GM18505 (cell line): ENCODE measurements around the gene IMP4.
A peak's percentile ranks its signal among the peaks of the same experiment; 100 is the strongest.

ENCODE experiments used
- ATAC-seq: cut with Tn5 transposase; IDR thresholded peaks from one replicate; pipeline ENCODE4 v1.9.1; 2021; ENCODE audit not compliant: unreplicated experiment
- POLR2A ChIP-seq: IDR thresholded peaks from 4 replicates; pipeline ENCODE4 v1.6.1; 2011; ENCODE audit warnings: borderline replicate concordance; ENCODE audit not compliant: insufficient read depth, insufficient read length; ENCODE audit errors: extremely low read depth

Gene IMP4

GRCh38 chr2:130355172-130355577 lies 12.5 kb downstream of the IMP4 start:
- no peak for TF ChIP-seq POLR2A
- ATAC-seq: peak; percentile 1

GRCh38 chr2:130355578-130356431 lies 13.1 kb downstream of the IMP4 start, which contains the start of gene PTPN18:
TSS of gene PTPN18 (plus strand) at chr2:130356056. CDS start at chr2:130356108, 52 bp downstream.
- ATAC-seq: peak; percentile 78
- peak; percentile 63 for TF ChIP-seq POLR2A

- TF ChIP-seq POLR2A: no peak
- no peak for ATAC-seq
Observed at GRCh38 chr2:130357864-130358263, 15.2 kb downstream of the IMP4 start.

GRCh38 chr2:130358420-130359350 lies 16.0 kb downstream of the IMP4 start:
- TF ChIP-seq POLR2A: no peak
- ATAC-seq: no peak

- ATAC-seq: no peak
- TF ChIP-seq POLR2A: no peak
Observed at GRCh38 chr2:130359466-130359865, 16.8 kb downstream of the IMP4 start.

- no peak for TF ChIP-seq POLR2A
- ATAC-seq: no peak
Observed at GRCh38 chr2:130363479-130363878, 20.8 kb downstream of the IMP4 start.

GRCh38 chr2:130365075-130365474 lies 22.4 kb downstream of the IMP4 start:
- no peak for ATAC-seq
- TF ChIP-seq POLR2A: no peak

GRCh38 chr2:130365963-130366362 lies 23.3 kb downstream of the IMP4 start:
- no peak for ATAC-seq
- no peak for TF ChIP-seq POLR2A

GRCh38 chr2:130366720-130367119 lies 24.0 kb downstream of the IMP4 start:
- TF ChIP-seq POLR2A: no peak
- ATAC-seq: no peak

- no peak for ATAC-seq
- no peak for TF ChIP-seq POLR2A
Observed at GRCh38 chr2:130368786-130369185, 26.1 kb downstream of the IMP4 start.

- ATAC-seq: no peak
- TF ChIP-seq POLR2A: no peak
Observed at GRCh38 chr2:130369311-130369964, 26.7 kb downstream of the IMP4 start.

GRCh38 chr2:130369965-130370341 lies 27.3 kb downstream of the IMP4 start:
- no peak for TF ChIP-seq POLR2A
- ATAC-seq: no peak

- no peak for ATAC-seq
- TF ChIP-seq POLR2A: no peak
Observed at GRCh38 chr2:130370490-130370889, 27.8 kb downstream of the IMP4 start.

- TF ChIP-seq POLR2A: no peak
- ATAC-seq: no peak
Observed at GRCh38 chr2:130371723-130372054, 29.0 kb downstream of the IMP4 start.
